Heart left ventricle (tissue), 13 donors: ENCODE results near the gene WDR87.

ENCODE experiments used
- POLR2A ChIP-seq, 2 donors: fragments of 450-650 bp; IDR thresholded peaks; one replicate each; pipeline ENCODE4 v1.6.1; 2017; ENCODE audit warnings: antibody characterized with exemption in 2 of 2, mild to moderate bottlenecking in 2 of 2, moderate library complexity in 2 of 2
- TF ChIP-seq, protein P1 (sequence below), 12 donors: fragments of 200-600 bp; sonication (generic) in 4 of 12; IDR thresholded peaks; one replicate each; pipeline versions ENCODE4 v1.5.0 to v1.8.0; 2018 to 2022; ENCODE audit warnings: antibody characterized with exemption in 12 of 12, mild to moderate bottlenecking in 5 of 12
- donor health status: ischemic (EF 13 %, LVEDD 7.1; RV severe dilation, severe dysfunction).
- donor health status: DM: no; HTN: yes; CAD: no.
- donor health status: DM: no; HTN: no; CAD: no.
- donor health status: ischemic (EF 25% LVEDD 6.9; RV normal size, moderate dysfunction).
- donor health status: ischemic (EF 25% LVEDD 5.7; RV mildly dilated, moderate dysfunction).
- donor health status: ischemic (EF 35%, LVEDD 5.7; RV mildly dilated, moderate dysfunction).
- donor health status: nonischemic (EF 11% LVEDD 7.7; RV severe dilation, severe dysfunction).
- donor health status: DM: yes; HTN: yes; CAD: no.
- donor health status: PGD.
- donor health status: ischemic (EF 29% LVEDD 5.4; RV normal size, mild dysfunction).
- donor health status: nonischemic (EF 23%, LVEDD 6.1; RV moderate dilation, normal function).

DNA sequence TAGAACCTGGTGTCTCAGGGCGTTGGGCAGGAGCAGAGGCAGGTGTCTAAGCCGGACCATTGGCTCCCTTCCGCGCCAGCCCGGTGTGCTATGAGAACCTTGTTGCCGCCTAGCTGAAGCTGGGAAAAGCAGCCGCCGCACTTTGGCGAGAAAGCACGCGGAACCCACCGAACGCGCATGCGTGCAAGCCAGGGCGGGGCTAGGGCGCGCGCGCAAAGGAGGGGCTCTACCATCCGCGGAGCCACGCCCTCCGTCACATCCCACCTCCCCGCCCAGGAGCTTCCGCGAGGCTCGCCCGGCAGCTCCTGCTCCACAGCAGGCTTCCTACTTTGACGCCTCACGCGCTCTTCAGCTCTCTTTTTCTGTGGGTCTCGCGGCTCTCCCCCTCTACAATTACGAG lies 51.3 kb downstream of the WDR87 start:
- TF ChIP-seq, protein P1, sequence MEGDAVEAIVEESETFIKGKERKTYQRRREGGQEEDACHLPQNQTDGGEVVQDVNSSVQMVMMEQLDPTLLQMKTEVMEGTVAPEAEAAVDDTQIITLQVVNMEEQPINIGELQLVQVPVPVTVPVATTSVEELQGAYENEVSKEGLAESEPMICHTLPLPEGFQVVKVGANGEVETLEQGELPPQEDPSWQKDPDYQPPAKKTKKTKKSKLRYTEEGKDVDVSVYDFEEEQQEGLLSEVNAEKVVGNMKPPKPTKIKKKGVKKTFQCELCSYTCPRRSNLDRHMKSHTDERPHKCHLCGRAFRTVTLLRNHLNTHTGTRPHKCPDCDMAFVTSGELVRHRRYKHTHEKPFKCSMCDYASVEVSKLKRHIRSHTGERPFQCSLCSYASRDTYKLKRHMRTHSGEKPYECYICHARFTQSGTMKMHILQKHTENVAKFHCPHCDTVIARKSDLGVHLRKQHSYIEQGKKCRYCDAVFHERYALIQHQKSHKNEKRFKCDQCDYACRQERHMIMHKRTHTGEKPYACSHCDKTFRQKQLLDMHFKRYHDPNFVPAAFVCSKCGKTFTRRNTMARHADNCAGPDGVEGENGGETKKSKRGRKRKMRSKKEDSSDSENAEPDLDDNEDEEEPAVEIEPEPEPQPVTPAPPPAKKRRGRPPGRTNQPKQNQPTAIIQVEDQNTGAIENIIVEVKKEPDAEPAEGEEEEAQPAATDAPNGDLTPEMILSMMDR (IDR thresholded peaks at IDR 0.05) = no peak
- TF ChIP-seq POLR2A (IDR thresholded peaks at IDR 0.05) = no peak
